Measurements from ENCODE around the gene FAM234B. TPM values are rescaled to one million over a fixed set of nuclear protein-coding genes. Genes with fewer than 3 reads are reported as not detected.

FAM234B gene
- polyA plus RNA-seq, 1 donor (not counting 4 experiments of a cell fraction or from before 2014, with no cell fraction given), result 4.5 TPM

GRCh38 chr12:13001775-13002040, 42.5 kb upstream of the FAM234B start:
- H3K4me2 ChIP-seq (ENCODE audit: control insufficient read depth, extremely low read depth, insufficient read depth, low read depth, low read length), result peak overlapping the region; percentile 54
- H3K79me2 ChIP-seq (ENCODE audit: control insufficient read depth, insufficient read depth, low read length), result peaks cover 20% of the 10 kb centered on the region
- peak overlapping the region; percentile 39 for H3K9ac ChIP-seq (ENCODE audit: control insufficient read depth, extremely low read depth, insufficient read depth, low read length)
- no peak overlapping the region for H3K27ac ChIP-seq (ENCODE audit: control insufficient read depth, insufficient read depth, low read length)
- FAIRE-seq (no peak), DNase-seq (ENCODE audit: low read depth, low spot score) (no peak)
- peaks cover 11% of the 10 kb centered on the region for H3K4me1 ChIP-seq (ENCODE audit: control insufficient read depth, extremely low read depth, insufficient read depth, low read length)
- no peaks in the 10 kb centered on the region for H4K20me1 ChIP-seq (ENCODE audit: control insufficient read depth, extremely low read depth, insufficient read depth, low read length)
- H2AFZ ChIP-seq (ENCODE audit: control insufficient read depth, low read length), result peak overlapping the region; percentile 4
- dilution Hi-C loops (cut with MboI; ENCODE audit: extremely low pct_ligation_motif_present, low sequenced_read_pairs), result no loop called here
- H3K27me3 ChIP-seq (ENCODE audit: control insufficient read depth, extremely low read depth, insufficient read depth, low read length), result no peaks in the 10 kb centered on the region
- no peaks in the 10 kb centered on the region for H3K36me3 ChIP-seq (ENCODE audit: control insufficient read depth in 2 of 2, extremely low read depth in 1 of 2, insufficient read depth in 2 of 2, low read length in 2 of 2)
- no peaks in the 10 kb centered on the region for H3K9me1 ChIP-seq (ENCODE audit: control insufficient read depth, extremely low read depth, insufficient read depth, low read length)
- TF ChIP-seq CTCF (optimal IDR thresholded peaks at IDR 0.05 in 1 of 3, IDR thresholded peaks at IDR 0.05 in 1 of 3, conservative IDR thresholded peaks at IDR 0.05 in 1 of 3; ENCODE audit: extremely low read depth in 1 of 3, insufficient read depth in 2 of 3, low read length in 3 of 3) (no peak), EZH2 (IDR thresholded peaks at IDR 0.05; ENCODE audit: low read length) (no peak)
- no peaks in the 10 kb centered on the region for H3K9me3 ChIP-seq (ENCODE audit: control insufficient read depth, low read depth, low read length)
- peak overlapping the region; percentile 30 to 60 (median 55) for H3K4me3 ChIP-seq (ENCODE audit: control insufficient read depth in 2 of 3, extremely low read depth in 1 of 3, insufficient read depth in 2 of 3, low read depth in 1 of 3, low read length in 3 of 3)

DNA sequence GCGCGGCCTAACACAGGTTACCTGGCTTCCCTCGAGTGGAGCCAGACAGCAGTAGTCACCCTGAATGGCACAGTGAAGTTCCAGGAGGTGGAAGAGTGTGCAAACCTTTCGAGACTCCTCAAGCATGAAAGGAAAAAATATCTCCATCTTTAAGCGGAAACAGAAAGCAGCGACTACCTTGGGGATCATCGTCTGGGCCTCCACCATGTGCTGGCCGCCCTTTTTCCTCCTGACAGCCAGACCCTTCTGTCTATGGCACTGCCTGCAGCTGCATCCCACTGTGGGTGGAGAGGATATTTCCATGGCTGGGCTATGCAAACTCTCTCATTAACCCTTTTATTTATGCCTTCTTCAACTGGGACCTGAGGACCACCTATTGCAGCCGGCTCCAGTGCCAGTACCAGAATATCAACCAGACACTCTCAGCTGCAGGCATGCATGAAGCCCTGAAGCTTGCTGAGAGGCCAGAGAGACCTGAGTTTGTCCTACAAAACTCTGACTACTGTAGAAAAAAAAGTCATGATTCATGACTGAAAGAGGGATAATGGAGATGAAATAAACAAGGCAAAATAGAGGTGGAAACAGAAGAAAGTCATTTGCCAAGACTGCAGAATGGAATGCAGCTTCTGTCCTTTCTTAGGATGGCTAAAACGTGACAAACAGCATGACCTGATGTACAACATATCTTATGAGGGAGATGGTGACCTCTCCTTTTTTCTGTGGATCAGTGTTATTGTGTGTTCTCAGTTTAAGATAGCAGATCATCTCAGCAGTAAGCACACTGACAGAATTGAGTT, 41.7 kb upstream of the FAM234B start:
- no peak overlapping the region for H3K27ac ChIP-seq (ENCODE audit: control insufficient read depth, insufficient read depth, low read length)
- H3K4me1 ChIP-seq (ENCODE audit: control insufficient read depth, extremely low read depth, insufficient read depth, low read length), result peaks cover 10% of the 10 kb centered on the region
- H3K36me3 ChIP-seq (ENCODE audit: control insufficient read depth in 2 of 2, extremely low read depth in 1 of 2, insufficient read depth in 2 of 2, low read length in 2 of 2), result no peaks in the 10 kb centered on the region
- no peak for DNase-seq (ENCODE audit: low read depth, low spot score)
- H3K27me3 ChIP-seq (ENCODE audit: control insufficient read depth, extremely low read depth, insufficient read depth, low read length), result no peaks in the 10 kb centered on the region
- H2AFZ ChIP-seq (ENCODE audit: control insufficient read depth, low read length), result no peak overlapping the region
- no peaks in the 10 kb centered on the region for H3K9me1 ChIP-seq (ENCODE audit: control insufficient read depth, extremely low read depth, insufficient read depth, low read length)
- H3K9ac ChIP-seq (ENCODE audit: control insufficient read depth, extremely low read depth, insufficient read depth, low read length), result no peak overlapping the region
- H4K20me1 ChIP-seq (ENCODE audit: control insufficient read depth, extremely low read depth, insufficient read depth, low read length), result no peaks in the 10 kb centered on the region
- no peak overlapping the region for H3K4me2 ChIP-seq (ENCODE audit: control insufficient read depth, extremely low read depth, insufficient read depth, low read depth, low read length)
- peaks cover 19% of the 10 kb centered on the region for H3K79me2 ChIP-seq (ENCODE audit: control insufficient read depth, insufficient read depth, low read length)
- FAIRE-seq, result no peak
- no peaks in the 10 kb centered on the region for H3K9me3 ChIP-seq (ENCODE audit: control insufficient read depth, low read depth, low read length)
- H3K4me3 ChIP-seq (ENCODE audit: control insufficient read depth in 2 of 3, extremely low read depth in 1 of 3, insufficient read depth in 2 of 3, low read depth in 1 of 3, low read length in 3 of 3), result no peak overlapping the region
- dilution Hi-C loops (cut with MboI; ENCODE audit: extremely low pct_ligation_motif_present, low sequenced_read_pairs), result no loop called here
- no peak for TF ChIP-seq CTCF (optimal IDR thresholded peaks at IDR 0.05 in 1 of 3, IDR thresholded peaks at IDR 0.05 in 1 of 3, conservative IDR thresholded peaks at IDR 0.05 in 1 of 3; ENCODE audit: extremely low read depth in 1 of 3, insufficient read depth in 2 of 3, low read length in 3 of 3)
- TF ChIP-seq EZH2 (IDR thresholded peaks at IDR 0.05; ENCODE audit: low read length), result no peak
